Dedifferentiated amniotic fluid mesenchymal stem cell (primary cell): Measurements from ENCODE around the gene CRX.
A peak's percentile ranks its signal among the peaks of the same experiment; 100 is the strongest.
"Not testable (repeated sequence)": the region's sequence is repeated elsewhere in the genome, so short reads cannot be mapped to it uniquely, and the experiment has no call there.

ENCODE experiments used
- DNase-seq: peaks from one replicate; pipeline ENCODE4 v3.0.0-alpha.2; 2016; ENCODE audit errors: extremely low spot score

Gene CRX

DNA sequence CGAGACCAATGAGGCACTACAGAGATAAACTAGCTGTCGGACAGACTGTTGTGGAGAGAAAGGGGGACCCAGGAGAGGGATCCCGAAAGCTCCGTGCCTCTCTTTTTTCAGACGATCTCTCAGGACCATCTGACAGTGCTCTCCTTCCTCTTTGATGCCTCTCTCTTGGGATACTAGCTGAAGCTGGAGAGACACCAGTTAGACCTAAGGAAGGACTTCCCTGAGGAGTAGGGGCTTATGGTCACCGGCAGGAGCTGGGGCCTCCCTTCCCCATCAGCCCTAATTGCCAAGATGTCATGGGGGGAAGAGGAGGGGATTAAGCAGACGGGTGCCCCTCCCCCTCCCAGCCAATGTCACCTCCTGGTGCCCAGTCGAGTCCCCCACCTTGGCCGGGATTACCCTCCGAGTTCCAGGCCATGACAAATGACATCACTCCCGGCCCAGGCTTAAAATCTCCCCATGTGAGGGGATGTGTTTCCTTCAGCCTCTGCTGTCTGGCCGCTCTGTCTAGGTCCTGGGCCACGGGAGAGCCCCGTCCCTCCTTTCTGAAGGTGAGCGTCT lies at the start of gene CRX:
CRX (plus strand) TSS at position 478 of the 561 bp plus-strand sequence. CDS start 12,507 bp downstream, outside the sequence.
- no peak for DNase-seq

DNA sequence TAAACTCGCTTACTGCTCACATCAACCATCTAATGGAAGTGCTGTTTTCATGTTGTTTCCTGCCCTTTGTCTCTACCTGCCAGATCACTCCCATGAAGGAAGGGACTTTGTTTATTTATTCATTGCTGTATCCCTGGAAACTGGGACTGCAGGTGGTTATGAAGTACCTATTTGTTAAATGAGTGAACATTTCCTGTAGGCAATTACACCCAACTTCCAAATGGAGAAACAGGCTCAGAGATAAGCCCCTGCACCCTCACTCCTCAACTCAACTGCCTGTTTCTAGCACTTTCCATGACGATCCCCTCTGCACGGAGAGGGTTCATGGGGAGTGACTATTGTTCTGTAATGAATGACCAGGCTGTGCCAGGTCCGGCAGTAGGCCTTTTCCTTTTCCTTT lies 45.2 kb upstream of the CRX start:
- DNase-seq: no peak

DNA sequence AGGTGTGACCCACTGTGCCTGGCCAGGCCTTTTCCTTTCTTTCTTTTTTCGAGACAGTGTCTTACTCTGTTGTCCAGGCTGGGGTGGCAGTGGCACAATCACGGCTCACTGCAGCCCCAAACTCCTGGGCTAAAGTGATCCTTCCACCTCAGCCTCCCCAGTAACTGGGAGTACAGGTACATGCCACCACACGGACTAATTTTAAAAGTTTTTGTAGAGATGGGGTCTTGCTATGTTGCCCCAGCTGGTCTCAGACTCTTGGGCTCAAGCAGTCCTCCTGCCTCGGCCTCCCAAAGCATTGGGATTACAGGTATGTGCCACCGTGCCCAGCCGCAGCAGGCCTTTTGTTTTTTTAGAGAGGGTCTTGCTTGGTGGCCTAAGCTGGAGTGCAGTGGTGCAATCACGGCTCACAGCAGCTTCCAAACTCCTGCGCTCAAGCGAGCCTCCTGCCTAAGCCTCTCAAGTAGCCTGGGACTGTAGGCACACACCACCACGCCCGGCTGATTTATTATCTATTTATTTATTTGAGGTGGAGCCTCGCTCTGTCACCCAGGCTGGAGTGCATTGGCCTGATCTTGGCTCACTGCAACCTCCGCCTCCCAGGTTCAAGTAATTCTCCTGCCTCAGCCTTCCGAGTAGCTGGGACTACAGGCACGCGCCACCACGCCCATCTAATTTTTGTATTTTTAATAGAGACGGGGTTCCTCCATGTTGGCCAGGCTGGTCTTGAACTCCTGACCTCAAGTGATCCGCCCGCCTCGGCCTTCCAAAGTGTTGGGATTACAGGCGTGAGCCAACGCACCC lies 44.3 kb upstream of the CRX start:
- DNase-seq: not testable (repeated sequence)

DNA sequence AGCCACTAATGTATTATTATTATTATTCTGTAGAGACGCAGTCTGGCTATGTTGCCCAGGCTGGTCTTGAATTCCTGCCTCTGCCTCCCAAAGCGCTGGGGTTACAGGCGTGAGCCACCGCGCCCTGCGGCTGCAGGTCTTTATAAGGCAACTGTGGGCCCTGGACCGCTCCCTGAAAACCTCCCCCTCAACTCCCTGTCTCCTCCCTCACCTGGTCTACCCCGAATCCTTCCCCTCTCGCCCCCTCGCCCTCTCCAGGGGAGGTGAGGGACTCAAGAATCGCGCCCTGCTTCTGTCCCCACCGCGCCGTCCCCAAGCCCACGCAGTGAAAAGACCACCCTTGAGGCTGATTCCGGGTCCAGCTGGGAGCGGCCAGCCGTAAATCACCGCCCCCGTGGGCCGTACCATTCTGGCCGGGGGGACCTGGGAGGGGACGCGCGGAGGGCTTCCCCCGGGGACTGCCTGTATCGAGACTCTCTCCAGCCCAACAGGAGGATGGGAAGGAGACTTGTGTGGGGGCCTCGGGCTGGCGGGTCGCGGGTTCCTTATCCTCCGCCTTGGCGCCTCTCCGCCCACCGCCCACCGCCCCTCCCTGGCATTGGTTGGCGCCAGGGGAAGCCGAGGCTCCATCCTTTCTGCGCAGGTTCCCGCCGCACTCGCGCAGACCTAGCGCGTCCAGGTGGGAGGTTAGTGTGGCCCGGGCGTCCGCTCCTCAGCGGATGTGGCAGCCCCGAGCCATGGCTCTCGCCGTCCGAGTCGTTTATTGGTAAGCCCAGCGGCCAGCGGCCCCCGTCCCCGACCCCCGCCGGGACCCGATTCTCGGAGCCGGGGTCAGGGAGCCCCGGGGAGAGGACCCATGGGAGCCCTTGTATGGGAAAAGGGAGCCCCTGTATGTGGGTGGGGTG lies 43.4 kb upstream of the CRX start, which contains the start of gene SELENOW:
SELENOW (plus strand) TSS at position 655 of the 905 bp plus-strand sequence; CDS start at position 738, 83 bp downstream.
- peak; percentile 31 for DNase-seq

DNA sequence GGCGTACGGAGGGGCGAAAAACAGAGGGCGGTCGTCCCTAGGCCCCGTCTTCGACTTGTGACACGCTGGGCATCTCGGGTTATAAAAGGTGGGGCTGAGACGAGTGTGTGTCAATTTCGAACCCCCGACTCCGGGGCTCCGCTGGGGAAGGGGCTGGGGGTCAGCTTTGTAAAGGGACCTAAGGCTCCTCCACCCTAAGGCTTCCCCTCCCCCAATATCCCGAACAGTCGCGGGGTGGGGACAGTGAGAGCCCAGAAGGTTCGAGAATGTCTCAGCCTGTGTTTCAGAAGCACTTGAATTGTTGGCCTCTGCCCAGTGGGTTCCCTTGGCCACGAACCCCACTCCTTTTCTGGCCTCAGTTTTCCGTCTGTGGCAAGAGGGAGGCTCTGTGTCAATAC lies 42.8 kb upstream of the CRX start:
- DNase-seq: no peak

DNA sequence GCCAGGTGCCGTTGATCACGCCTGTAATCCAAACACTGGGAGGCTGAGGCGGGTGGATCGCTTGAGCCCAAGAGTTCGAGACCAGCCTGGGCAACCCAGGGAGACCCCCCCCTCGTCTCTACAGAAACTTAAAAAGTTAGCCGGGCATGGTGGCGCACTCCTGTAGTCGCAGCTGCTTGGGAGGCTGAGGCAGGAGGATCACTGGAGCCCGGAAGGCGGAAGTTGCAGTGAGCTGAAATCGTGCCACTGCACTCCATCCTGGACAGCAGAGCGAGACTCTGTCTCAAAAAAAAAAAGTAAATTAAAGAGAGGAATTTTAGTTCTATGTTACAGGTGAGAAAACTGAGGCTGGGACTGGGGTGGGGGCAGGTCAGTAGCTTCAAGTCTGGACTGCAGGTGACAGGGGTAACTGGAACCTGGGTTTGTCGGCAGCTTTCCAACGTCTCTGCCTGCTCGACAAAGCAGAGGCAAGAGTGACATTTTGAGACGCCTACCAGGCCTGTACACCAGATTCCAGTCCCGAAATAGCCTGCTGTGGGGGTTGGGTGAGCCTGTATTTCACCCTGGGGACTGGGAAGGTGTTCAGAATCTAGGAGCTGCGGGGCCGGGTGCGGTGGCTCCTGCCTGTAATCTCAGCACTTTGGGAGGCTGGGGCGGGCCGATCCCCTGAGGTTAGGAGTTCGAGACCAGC lies 42.1 kb upstream of the CRX start:
- DNase-seq: no peak

DNA sequence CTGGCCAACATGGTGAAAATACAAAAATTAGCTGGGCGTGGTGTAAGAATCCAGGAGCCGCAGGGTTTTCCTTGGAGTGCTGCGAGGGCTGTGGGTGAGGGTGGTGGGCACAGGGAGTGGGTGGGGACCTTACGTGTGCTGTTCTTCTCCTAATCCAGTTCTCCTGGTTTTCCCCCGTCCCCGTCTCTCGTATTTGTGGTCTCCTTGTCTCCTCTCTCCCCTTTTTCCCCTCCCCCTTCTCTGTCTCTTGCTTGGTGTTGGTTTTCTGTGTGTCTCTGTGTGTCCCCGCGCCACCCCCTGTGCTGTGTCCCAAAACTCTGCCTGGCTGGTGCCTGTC lies 41.6 kb upstream of the CRX start:
- DNase-seq: no peak

DNA sequence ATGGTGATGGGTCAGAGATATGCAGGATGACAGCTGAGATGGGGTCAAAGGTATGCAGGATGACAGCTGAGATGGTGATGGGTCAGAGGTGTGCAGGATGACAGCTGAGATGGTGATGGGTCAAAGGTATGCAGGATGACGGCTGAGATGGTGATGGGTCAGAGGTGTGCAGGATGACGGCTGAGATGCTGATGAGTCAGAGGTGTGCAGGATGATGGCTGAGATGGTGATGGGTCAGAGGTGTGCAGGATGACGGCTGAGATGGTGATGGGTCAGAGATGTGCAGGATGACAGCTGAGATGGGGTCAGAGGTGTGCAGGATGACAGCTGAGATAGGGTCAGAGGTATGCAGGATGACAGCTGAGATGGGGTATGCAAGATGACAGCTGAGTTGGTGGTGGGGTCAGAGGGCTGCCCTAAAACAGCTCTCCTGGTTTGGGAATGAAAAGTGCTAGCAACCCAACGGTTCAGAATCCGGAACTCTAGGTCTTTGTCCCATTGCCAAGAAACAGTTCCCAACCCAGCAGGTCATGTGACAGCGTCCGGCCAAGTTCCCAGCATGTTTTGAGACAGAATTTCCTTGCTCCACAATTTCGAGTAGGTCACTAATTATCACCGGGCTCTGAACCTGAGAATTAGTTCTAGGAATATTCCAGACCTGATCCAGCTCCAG lies 40.0 kb upstream of the CRX start:
- DNase-seq: no peak

DNA sequence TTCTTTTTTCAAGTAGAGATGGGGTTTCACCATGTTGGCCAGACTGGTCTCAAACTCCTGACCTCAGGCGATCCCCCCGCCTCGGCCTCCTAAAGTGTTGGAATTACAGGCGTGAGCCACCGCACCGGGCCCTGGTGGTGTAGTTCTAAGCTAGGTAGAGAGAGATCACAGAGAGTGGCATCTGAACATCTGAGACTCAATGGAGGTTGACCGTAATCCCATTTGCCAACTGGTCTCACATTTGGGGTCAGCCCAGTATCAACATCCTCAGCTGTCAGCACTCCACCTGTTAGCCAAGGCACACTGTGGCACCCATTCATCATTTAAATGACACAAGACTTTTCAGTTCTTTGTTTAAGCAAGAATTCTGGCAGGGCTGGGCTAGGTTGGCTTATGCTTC lies 35.2 kb upstream of the CRX start:
- no peak for DNase-seq

DNA sequence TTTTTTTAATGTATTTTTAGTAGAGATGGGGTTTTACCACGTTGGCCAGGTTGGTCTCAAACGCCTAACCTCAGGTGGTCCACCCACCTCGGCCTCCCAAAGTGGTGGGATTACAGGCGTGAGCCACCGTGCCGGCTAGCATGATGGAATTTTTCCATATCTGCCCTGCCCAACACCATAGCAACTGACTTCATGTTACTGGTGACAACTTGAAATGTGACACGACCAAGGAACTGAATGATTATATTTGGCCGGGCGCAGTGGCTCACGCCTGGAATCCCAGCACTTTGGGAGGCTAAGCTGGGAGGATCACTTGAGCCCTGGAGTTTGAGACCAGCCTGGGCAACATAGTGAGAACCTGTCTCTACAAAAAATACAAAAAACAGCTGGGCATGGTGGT lies 34.4 kb upstream of the CRX start:
- DNase-seq: not testable (repeated sequence)

DNA sequence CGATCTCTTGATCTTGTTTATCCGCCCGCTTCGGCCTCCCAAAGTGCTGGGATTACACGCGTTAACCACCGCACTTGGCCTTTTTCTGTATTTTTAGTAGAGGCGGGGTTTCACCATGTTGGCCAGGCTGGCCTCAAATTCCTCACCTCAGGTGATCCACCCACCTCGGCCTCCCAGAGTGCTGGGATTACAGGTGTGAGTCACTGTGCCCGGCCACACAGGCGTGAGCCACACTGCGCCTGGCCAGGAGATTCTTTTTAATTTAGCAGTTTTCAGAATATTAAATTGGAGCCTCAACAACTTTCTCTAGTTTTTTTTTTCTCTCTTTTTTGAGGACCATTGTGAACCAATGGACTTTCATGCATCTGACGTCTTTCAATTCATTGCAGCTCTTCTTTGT lies 31.9 kb upstream of the CRX start:
- DNase-seq: not testable (repeated sequence)

DNA sequence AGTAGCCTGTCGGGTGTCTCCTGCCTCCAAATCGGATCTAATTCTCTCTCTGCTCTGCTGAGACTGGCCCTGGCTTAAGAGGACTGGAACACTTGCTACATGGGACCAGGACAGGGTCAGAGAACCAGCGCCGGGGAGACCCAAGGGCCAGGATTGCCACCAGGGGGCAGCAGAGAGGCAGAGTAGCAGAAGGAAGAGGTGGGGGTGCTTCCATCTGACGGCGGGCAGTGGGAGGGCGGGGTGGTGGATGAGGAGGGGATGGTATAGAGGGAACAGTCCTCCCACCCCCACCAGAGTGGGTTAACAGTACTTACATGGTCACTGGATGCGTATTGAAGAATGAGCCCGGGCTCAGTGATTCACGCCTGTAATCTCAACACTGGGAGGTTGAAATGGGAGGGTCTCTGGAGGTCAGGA lies 31.3 kb upstream of the CRX start:
- peak; percentile 69 for DNase-seq

DNA sequence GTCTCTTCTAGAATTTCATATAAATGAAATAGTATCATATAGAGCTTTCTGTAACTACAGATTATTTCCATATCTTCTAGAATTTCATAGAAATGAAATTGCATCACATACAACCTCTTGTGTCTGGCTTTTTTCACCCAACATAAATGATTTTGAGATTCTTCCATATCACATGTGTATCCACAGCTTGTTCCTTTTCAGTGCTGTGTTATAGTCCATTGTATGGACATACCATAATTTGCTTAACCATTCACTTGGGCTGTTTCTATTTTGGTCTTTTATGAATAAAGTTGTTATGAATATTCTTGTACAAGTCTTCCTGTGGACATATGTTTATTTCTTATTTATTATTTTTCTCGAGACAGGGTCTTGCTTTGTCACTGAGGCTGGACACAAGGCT lies 29.1 kb upstream of the CRX start:
- no peak for DNase-seq

DNA sequence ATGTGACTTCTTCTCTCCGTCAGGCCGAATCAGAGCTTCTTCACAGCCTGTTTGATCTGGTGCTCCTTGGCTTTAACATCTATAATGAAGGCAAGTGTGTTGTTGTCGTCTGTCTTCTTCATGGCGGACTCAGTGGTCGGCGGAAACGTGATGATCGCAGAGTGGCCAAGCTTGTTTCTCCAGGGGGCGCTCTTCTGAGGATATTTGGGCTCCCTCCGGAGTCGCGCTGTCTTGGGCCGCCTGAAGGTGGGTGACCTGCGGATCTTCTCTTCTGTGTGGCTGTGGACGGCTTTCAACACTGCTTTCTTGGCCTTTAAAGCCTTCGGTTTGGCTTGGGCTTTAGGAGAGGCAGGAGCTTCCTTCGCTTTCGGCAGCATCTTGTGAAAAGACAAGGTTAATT lies 27.2 kb upstream of the CRX start:
- no peak for DNase-seq

DNA sequence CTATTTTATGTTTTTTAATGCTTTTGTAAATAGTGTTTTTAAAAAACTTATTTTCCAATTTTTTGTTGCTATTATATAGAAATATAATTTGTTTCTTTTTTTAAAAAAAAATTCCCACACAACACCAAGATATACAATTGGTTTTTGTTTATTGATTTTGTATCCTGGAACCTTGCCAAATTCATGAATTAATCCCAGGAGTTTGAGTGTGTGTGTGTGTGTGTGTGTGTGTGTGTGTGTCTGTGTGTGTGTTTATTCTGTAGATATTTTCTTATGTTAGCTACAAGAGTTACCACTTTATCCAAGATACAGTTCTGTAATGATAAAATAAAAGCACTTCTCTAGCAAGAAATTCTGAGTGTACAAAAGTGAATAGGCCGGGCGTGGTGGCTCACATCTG lies 25.0 kb upstream of the CRX start:
- DNase-seq: no peak

DNA sequence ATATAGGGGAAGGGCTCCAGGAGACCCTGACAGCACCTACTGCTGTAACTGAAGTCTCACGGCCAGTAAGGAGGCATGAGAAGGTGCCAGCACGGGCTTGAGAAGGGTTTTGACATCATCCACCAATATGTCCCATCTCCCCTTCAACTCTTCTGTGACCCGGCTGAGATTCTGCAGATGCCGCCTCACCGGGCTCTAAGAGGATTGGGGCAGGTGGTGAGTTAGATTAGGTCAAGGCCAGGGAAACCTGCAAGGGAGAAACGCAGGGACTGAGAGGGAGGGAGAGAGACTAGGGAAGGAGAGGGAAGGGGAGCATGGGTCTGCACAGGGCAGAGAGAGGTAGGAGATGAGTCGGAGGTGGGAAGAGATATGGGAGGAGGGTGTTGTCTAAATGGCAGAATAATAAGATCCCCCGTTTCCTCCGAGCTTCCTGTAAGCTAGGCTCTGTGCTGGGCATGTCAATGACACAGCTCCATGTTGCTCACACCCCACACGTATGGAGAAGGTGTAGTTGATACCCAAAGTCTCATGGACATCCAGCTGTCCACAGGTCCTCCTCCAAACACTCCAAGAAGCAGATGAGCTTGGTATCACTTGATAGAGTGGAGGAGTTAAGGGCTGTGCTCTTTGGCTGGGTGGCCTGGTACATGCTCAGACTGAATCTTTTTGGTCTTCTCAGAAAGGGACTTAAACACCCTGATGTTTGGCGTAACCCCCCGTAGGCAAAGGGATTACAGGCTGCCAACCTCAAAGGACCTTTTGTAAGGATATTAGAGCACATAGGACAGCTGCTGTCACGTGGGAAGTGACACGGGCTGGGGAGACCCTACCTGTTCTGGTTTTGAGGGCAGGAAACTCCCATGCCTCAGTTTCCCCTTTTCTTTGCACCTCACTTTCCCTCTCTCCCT lies 23.5 kb upstream of the CRX start:
- no peak for DNase-seq

DNA sequence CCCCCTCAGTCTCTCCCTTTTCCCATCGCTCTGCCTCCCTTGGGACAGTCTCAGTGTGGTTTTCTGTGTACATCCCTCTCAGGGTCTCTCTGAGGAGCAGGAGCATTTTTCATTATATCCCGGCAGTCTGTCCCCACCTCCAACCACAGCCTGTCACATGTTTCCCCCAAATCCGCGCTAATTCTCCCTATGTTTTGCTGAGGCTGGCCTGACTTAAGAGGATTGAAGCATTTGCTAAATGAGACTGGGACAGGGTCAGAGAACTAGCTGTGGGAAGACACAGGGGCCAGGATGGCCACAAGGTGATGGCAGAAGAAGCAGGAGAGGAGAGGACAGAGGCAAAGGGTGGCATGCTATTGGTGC lies 22.9 kb upstream of the CRX start:
- DNase-seq: no peak

DNA sequence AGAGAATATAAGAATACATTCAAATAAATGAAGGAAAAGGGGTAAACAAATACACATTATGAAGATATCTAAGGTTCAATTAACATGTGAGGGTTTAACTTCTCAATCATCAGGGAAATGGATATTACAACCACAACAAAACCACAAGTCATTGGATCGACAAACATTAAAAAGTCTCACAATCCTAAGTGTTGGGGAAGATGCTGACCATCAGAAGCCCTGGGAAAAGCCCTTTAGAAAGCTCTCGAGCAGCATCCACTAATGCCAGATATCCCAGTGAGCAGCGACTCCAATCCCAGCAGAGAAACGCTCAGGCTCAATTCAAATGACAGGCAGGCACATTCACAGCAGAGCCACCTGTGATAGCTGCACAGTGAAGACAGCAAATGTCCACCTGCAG lies 20.5 kb upstream of the CRX start:
- no peak for DNase-seq

DNA sequence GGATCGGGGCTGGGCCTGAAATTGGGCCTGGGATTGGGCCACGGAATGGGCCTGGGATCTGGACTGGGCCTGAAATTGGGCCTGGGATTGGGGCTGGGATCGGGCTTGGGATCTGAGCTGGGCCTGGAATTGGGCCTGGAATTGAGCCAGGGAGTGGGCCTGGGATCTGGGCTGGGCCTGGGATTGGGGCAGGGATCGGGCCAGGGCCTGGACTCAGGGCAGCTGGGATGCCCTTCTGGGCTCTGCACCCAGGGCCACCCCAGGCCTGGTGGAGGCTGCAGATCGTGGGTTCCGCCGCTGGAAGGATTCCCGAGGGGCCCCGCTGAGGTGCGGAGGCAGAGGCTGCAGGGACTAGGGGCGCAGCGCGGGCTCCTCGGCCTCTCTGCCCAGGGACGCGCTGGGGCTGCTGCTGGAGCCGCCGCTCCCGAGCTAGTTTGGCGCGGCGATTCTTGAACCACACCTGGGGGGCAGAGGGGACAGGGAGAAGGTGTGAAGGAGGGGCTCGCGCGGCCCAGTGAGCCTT lies 19.2 kb upstream of the CRX start:
- DNase-seq: no peak

DNA sequence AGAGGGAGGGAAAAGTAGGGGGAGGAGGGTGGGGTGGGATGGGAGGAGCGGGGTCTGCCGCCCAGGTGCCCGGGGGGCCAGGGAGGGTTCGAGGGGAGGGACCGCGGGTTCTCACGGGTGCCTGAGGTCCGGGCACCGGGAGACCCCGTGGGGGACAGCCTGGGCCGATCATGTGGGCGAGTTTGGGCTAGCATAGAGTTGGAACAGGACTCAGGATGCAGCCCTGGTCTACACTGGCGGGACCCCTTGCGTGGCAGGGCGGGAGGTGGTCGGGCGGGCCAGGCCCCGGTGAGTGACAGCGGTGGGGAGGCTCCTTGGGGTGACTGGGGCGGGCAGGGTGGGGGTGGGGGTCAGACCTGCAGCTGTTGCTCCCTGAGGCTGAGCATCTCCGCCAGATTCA lies 18.6 kb upstream of the CRX start:
- DNase-seq: not testable (repeated sequence)
